Measurements from ENCODE around the gene INSR. TPM values are rescaled to one million over a fixed set of nuclear protein-coding genes. Genes with fewer than 3 reads are reported as not detected.
A peak's percentile ranks its signal among the peaks of the same experiment; 100 is the strongest.

Gene INSR
- total and polyA plus RNA-seq, 12 donors, result 20.2 to 157 (median 99.0) TPM

DNA sequence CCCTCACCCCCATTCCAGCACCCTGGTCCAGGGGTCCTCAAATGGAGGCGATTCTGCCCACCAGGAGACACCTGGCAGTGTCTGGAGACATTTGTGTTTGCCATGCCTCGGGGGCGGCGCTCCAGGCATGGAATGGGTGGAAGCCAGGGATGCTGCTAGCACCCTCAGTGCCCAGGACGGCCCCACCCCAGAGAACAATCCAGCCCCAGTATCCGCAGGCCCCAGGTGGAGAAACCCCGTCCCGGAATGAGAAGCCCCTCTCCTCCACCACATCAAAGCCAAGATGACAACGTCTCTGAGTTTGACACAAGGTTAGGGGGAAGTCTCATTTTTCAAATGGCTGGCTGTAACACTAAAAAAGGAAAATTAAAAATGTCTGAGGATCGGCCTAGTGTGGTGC lies 68.5 kb downstream of the INSR start:
- Histone ChIP-seq H3K27ac (no peak overlapping the region), H3K4me3 (no peak overlapping the region), H3K4me1 (peaks cover 5 to 84% (median 53%) of the 10 kb centered on the region in 9 donors), H3K9me3 (no peaks in the 10 kb centered on the region), H3K36me3 (no peaks in the 10 kb centered on the region), H3K27me3 (no peaks in the 10 kb centered on the region)
- DNase-seq (no peak), ATAC-seq (no peak)
- TF ChIP-seq, protein P1, sequence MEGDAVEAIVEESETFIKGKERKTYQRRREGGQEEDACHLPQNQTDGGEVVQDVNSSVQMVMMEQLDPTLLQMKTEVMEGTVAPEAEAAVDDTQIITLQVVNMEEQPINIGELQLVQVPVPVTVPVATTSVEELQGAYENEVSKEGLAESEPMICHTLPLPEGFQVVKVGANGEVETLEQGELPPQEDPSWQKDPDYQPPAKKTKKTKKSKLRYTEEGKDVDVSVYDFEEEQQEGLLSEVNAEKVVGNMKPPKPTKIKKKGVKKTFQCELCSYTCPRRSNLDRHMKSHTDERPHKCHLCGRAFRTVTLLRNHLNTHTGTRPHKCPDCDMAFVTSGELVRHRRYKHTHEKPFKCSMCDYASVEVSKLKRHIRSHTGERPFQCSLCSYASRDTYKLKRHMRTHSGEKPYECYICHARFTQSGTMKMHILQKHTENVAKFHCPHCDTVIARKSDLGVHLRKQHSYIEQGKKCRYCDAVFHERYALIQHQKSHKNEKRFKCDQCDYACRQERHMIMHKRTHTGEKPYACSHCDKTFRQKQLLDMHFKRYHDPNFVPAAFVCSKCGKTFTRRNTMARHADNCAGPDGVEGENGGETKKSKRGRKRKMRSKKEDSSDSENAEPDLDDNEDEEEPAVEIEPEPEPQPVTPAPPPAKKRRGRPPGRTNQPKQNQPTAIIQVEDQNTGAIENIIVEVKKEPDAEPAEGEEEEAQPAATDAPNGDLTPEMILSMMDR (IDR thresholded peaks at IDR 0.05), result no peak
- intact Hi-C loops (cut with DNase I), result no loop called here
- 88 to 93% methylated on average over 10 of the region's 10 CpGs for WGBS, 2 donors

DNA sequence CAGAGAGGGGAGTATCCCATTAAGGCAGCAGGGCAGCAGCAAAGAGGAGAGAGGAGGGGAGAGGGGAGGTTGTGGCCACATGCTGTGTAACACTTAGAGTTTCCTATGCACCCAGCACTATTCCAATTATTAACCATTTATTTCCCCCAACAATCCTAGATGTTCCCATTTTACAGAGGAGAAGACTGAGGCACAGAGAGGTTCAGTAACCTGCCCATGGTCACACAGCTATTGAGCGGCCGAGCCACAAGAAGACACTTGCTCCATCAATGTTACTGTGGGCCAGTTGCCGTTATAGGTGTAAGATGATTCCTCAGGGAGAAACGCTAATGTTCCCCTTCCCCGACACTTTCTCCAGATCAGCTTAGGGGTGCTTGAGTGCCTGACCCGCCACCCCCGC lies 69.2 kb downstream of the INSR start:
- 94 to 97% methylated on average over 7 of the region's 7 CpGs for whole genome bisulfite sequencing, 2 donors
- Histone ChIP-seq H3K9me3 (no peaks in the 10 kb centered on the region), H3K27me3 (no peaks in the 10 kb centered on the region), H3K4me3 (no peak overlapping the region), H3K36me3 (no peaks in the 10 kb centered on the region), H3K27ac (no peak overlapping the region), H3K4me1 (peaks cover 5 to 76% (median 46%) of the 10 kb centered on the region in 9 donors)
- ATAC-seq (no peak), DNase-seq (no peak)
- intact Hi-C loops (cut with DNase I), result no loop called here
- TF ChIP-seq, protein P1 (IDR thresholded peaks at IDR 0.05), result no peak

DNA sequence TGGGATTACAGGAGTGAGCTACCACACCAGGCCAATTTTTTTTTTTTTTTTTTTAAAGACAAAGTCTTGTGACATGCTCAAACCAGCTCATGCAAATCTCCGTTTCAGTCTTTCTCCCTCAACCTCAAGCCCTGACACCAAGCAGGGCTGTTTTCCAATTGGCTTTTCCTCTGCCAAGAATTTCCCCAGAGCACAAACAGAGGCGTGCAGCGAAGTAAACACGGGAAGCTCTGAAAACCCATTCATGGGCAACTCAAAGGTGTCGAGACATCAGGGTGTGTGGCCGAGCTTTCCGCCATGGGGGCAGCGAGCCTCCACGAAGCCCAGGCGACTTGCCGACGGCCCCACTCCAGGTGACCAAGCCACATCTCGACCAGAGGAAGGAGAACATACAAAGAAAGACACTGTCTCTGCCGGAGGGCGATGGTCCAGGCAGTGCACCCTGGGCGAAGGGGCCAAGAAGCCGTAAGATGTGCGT lies 70.0 kb downstream of the INSR start:
- peak; percentile 33 to 73 (median 56) for ATAC-seq
- intact Hi-C loops (cut with DNase I), result no loop called here
- TF ChIP-seq, protein P1 (IDR thresholded peaks at IDR 0.05), result no peak
- no peaks in the 10 kb centered on the region for H3K36me3 ChIP-seq
- DNase-seq, result peak in 1 of 2 donors; percentile 49
- H3K27me3 ChIP-seq, result no peaks in the 10 kb centered on the region
- no peaks in the 10 kb centered on the region for H3K9me3 ChIP-seq
- peaks cover 5 to 69% (median 45%) of the 10 kb centered on the region in 9 donors for H3K4me1 ChIP-seq
- H3K4me3 ChIP-seq, result peak overlapping the region in 3 of 10 donors; percentile 8 to 10 (median 9)
- 22 to 25% methylated on average over 18 of the region's 18 CpGs for WGBS, 2 donors
- H3K27ac ChIP-seq, result peak overlapping the region in 7 of 10 donors; percentile 34 to 67 (median 52)

DNA sequence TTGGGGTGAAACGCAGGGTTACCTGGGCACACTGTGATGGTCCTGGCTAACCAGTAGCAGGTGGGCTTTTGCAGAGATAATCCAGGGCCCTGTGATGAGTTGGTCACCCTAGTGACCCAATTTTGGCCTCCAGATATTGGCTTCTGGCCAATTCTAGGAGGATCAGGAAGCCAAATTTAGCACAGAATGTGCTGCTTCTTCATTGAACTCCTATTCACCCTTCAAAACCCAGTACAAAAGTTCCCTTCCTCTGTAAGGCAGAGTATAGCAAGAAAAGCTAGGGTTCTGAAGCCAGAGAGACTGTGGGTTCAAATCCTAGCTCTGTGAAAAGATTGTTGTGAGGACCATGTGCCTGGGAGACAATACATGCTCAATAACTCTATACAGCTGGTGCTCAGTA lies 70.8 kb downstream of the INSR start:
- intact Hi-C loops (cut with DNase I), result no loop called here
- TF ChIP-seq, protein P1 (IDR thresholded peaks at IDR 0.05), result no peak
- H3K36me3 ChIP-seq, result peaks cover 0 to 7% (median 0%) of the 10 kb centered on the region in 9 donors
- H3K4me1 ChIP-seq, result peaks cover 5 to 62% (median 44%) of the 10 kb centered on the region in 9 donors
- DNase-seq, result no peak
- no peak overlapping the region for H3K4me3 ChIP-seq
- WGBS, 2 donors, result 97 to 98% methylated on average over 1 of the region's 1 CpG
- no peak for ATAC-seq
- H3K27me3 ChIP-seq, result no peaks in the 10 kb centered on the region
- H3K9me3 ChIP-seq, result no peaks in the 10 kb centered on the region
- peak overlapping the region in 2 of 10 donors; percentile 65 to 67 for H3K27ac ChIP-seq

All from heart right ventricle (tissue), 16 donors.